Right kidney (tissue), 1 donor: ENCODE data around the gene ABCA6.
A peak's percentile ranks its signal among the peaks of the same experiment; 100 is the strongest.
"Not testable (repeated sequence)": the region's sequence is repeated elsewhere in the genome, so short reads cannot be mapped to it uniquely, and the experiment has no call there.

Experiments
- DNase-seq: peaks from one replicate; pipeline ENCODE4 v3.0.0-alpha.2; 2016

Gene ABCA6

DNA sequence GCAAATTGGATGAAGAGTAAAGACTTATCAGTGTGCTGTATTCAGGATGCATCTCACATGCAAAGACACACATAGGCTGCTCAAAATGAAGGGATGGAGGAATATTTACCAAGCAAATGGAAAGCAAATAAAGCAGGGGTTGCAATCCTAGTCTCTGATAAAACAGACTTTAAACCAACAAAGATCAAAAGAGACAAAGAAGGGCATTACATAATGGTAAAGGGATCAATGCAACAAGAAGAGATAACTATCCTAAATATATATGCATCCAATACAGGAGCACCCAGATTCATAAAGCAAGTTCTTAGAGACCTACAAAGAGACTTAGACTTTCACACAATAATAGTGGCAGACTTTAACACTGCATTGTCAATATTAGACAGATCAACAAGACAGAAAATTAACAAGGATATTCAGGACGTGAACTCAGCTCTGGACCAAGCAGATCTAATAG, 68.9 kb downstream of the ABCA6 start:
- not testable (repeated sequence) for DNase-seq

DNA sequence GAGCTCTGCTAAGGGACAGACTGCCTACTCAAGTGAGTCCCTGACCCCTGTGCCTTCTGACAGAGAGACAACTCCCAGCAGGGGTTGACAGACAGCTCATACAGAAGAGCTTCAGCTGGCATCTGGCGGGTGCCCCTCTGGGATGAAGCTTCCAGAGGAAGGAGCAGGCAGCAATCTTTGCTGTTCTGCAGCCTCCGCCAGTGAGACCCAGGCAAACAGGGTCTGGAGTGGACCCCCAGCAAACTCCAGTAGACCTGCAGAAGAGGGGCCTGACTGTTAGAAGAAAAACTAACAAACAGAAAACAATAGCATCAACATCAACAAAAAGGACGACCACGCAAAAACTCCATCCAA, 70.5 kb downstream of the ABCA6 start:
- not testable (repeated sequence) for DNase-seq

DNA sequence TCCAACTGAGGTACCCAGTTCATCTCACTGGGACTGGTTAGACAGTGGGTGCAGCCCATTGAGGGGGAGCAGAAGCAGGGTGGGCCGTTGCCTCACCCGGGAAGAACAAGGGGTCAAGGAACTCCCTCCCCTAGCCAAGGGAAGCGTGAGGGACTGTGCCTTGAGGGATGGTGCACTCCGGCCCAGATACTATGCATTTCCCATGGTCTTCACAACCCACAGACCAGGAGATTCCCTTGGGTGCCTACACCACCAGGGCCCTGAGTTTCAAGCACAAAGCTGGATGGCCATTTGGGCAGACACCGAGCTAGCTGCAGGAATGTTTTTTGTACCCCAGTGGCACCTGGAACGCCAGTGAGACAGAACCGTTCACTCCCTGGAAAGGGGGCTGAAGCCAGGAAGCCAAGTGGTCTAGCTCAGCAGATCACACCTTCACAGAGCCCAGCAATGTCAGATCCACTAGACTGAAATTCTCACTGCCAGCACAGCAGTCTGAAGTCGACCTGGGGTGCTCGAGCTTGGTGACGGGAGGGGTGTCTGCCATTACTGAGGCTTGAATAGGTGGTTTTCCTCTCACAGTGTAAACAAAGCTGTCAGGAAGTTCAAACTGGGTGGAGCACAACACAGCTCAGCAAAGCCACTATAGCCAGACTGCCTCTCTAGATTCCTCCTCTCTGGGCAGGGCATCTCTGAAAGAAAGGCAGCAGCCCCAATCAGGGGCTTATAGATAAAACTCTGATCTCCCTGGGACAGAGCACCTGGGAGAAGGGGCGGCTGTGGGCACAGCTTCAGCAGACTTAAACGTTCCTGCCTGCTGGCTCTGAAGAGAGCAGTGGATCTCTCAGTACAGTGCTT, 71.1 kb downstream of the ABCA6 start:
- not testable (repeated sequence) for DNase-seq

DNA sequence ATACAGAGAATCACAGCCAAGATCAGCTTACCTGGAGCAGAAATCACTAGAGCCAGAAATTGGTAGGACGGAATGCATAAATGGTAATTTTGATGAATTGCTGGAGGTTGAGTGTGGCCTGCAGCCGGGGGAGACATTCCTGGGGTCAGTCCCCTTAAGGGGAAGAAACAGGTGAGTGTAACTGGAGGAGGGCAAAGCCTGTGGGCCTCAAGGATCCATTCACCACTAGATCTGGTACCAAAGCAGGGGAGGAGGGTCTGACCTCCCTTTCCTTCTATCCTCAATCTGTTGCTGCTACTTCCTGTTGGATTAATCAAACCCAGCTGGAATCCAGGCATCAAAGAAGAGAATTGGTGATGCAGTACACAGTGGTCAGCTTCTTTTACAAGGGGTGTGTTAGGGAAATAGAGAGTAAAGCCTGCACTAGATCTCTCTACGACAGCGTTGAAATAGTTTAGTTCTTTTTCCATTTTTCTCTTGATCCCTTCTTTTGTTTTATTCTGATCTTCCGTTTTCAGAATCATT, 72.4 kb downstream of the ABCA6 start:
- no peak for DNase-seq

DNA sequence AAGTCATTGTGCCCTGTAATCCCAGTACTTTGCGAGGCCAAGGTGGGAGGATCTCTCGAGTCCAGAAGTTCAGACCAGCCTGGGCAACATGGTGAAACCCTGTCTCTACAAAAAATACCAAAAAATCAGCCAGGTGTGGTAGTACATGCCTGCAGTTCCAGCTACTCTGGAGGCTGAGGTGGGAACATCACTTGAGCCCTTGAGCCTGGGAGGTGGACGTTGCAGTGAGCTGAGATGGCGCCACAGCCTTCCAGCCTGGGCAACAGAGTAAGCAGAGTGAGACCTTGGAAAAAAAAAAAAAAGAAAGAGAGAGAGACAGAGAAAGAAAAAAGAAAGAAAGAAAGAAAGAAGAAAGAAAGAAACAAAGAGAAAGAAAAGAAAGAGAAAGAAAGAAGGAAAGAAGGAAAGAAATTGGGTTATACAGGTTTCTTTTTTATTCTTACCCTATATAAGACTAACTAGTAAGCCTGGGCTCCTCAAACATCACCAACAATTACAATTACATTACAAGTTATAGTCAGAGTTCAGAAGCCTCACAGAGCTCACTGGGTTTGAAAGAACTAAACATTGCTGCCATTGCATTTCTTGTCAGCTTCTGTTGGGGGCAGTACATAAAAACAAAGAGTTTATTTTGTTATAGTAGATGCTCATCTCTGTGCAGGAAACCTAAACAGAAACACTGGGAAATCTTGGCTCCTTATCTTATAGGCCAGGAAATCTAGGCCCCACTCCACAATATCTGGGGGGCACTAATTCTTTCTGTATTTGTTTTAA, 74.2 kb downstream of the ABCA6 start:
- no peak for DNase-seq

DNA sequence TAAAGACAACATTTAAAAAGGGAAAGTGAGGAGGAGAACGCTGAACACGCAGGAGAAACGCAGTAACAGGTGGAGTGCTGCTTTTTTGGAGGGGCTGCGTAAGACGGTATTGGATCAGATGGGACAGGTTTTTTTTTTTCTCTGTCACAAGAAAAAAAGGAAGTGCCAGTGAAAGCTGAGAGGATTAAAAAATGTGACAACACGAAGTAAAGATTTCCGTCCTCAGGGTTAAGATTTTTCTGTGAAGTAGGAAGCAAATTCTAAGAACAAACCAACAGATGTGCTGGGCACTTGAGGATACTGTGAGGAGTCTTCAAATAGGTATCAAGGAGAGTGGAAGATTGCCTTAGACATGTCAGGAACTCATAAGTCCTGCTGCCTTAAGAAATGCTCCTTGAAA, 75.2 kb downstream of the ABCA6 start:
- DNase-seq, result no peak

DNA sequence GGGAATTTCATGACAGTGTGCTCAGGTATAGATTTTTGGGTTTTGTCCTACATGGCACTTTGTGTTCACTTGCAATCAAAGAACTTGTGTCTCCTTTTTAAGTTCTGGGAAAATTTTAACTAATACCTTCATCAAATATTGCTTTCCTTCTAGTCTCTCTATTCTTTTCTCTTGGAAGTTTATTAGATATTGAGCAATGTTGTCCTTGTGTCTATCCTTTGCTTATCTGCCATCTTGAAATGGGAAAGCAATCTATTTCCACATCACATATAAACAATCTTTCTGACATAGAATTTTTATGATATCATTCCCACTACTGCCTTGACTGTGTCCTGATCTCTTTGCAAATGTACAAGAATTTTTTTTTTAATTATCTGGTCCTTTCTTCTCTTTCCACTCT, 76.6 kb downstream of the ABCA6 start:
- no peak for DNase-seq

DNA sequence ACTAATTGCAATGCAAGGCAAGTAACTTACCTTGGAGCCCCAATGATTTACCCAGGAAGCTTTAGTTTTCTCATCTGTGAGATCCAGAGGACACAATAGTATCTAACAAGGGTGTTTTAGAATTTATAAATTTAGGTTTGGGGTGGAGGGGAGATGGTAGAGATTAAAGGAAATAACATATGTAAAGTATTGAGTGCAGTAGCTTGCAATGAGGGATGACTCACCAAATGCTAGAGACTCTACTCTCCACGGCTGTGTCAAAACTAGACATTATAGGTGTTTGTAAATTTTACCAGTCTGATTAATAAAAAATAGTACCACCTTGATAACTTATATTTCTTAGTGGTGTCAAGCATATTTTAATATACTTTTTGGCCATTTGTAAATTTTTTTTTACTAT, 77.2 kb downstream of the ABCA6 start:
- DNase-seq, result no peak

DNA sequence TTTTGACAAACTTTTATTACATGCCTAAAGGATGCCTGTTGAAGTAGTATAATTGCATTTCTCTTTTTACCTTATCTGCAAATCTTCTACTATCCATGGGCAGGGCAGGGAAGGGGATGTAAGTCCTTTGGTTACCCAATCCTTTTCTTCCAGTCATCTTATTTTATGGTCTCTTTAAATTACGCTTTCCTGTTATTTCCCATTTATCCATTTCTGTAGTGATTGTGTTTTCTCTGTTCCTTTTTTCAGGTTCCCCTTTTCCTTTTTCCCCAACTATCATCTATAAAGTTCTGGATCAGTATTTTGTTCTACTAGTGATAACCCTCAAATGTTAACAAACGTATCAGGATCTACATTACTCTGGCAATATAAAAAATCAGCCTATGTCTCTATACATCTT, 77.7 kb downstream of the ABCA6 start:
- no peak for DNase-seq

DNA sequence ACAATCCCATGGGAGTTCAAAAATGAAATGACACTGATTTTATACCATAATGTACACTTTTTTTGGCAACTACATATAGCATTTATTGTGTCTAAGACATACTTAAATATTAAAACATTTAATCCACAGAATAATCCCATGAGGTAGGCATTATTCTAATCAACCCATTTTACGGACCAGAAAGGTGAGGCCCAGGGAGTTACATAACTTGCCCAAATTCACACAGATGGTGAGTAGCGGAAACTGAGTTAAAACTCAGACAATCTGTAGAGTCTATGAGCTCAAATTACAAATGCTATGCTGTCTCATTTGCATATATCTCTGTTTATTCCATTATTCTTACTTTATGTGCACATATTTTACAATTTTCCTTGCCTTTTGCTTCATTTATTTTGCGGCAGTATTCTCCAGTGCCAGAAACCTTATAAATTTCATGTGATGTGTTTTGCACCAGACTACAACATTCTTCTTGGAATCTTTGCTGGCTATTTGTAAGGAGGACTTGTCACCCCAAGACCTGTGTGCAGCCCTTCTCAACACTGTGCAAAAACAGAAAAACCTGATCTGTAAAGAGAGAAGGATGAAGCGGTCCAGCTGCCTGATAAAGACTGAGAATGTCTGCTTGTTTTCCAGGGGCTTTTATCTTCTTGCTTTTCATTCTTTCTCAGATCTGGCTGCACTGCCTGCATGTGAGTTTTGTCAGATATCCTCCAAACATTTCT, 78.7 kb downstream of the ABCA6 start:
- peak; percentile 34 for DNase-seq

DNA sequence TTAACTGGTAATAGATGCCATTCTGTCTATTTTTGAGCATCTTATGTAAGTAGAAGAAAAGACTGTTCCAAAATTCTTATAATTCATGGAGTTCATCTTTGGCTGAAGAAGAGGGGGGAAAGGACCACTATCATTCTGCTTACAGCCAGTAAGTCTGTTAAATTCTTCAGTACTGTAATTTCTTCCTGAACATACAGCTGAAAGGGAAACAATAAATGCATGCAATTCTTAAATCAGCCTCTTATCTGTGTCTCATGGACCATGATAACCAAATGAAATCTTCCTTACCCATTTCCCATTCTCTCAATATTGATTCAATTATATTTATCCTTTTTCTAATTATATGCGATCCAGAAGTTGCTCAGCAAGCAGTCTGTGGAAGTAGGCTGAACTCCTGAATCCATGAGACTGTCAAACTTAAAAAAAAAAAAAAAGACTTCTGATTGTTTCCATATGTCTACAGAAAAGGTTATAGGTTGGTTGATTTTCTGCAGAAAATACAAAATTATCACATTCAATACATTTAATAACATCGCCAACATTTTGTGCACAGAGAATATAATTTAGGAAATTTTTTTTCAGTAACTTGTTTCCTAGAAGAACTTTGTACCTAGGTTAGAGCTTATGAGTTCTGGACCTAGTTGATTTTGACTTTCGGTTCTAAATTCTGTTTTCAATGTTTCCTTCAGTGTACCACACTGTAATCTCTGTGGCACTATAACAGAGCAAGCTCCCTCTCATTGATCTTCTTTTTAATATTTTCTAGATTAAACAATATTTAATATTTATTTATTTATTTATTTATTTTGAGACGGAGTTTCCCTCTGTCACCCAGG, 79.8 kb downstream of the ABCA6 start:
- DNase-seq, result peak; percentile 20

DNA sequence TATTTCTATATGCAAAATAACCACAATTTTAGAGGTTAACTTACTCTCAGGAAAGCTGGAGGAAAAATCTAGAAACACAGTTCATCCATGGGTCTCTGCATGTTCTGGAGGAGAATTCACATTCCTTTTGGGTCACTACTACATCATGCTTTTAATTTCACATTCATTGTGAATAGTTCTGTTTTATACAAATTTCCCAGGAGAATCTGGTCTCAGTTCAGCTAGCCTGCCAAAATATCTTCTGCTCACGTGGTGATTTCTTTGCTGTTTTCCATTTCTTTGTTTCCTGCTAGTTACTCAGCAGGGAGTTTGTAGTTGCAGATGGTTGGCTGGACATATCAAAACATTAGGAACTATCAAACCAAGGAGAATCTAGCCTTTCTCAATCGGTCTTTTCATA, 80.9 kb downstream of the ABCA6 start, which contains the start of gene ABCA9:
TSS of gene ABCA9 (minus strand) at position 106 of the 400 bp plus-strand sequence. CDS start 9,801 bp downstream, outside the sequence.
- peak; percentile 45 for DNase-seq

DNA sequence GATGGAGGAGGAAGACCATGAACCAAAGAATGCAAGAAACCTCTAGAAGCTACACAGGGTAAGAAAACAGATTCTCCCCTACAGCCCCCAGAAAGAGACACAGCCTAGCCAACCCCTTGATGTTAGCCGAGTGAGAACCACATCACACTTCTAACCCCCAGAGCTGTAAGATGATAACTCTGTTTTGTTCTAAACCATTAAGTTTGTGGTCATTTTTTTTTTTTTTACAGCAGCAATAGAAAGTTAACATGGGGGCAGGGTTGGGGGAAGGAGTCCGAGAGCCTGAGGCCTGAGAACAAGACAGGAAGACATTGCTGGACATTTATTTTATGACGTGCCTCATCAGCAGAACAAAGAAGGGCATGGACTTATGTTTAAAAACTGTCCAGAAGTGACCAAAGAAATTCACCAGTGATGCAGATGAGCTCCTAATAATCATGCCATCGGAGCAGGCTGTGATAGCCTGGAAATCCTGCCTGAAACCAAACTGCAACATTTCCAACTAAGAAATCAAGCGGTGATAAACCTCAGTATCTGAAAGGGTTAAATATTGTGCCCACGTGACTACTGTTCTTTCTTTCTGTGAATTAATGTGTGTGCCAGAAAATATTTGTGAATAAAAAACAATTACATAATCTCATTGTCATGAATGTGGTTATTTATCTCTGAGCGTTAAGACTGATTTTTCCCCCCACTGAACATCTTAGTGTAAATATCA, 82.1 kb downstream of the ABCA6 start:
- peak; percentile 37 for DNase-seq

DNA sequence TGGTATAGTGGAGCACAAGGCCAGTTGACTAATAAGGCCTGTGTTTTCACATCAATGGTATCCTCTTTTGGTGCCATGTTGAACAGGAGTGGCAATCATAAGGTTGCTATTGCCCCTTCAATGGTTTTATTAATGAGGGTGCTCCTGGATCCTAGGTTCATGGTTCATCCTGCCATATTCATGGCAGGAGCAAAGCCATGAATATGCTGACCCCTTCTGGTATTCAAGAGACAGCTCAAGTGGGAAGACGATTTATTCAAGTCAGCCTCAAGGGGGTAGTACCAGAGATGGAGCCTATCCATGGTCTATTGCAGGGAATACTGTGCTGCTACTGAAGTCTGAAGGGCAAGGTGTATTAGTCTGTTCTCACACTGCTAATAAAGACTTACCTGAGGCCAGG, 83.5 kb downstream of the ABCA6 start:
- DNase-seq, result no peak

DNA sequence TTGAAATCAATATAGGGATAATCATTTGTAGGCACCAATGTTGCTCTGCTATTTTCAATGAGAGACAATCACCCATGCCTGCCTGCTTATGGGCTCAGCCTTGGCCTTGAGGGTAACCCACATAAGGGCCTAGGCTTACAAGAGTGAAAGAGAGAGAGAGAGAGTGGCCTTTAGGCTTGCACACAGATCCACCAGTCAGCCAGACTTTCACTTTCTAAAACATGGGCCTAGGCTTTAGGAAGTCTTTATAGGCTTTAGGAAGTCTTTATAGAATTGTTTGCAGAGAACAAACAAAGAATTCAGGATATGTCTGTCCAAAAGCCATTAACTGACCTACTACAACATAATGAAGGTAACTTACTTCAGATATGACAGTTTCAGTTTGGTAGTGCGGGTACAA, 84.4 kb downstream of the ABCA6 start:
- DNase-seq, result no peak

DNA sequence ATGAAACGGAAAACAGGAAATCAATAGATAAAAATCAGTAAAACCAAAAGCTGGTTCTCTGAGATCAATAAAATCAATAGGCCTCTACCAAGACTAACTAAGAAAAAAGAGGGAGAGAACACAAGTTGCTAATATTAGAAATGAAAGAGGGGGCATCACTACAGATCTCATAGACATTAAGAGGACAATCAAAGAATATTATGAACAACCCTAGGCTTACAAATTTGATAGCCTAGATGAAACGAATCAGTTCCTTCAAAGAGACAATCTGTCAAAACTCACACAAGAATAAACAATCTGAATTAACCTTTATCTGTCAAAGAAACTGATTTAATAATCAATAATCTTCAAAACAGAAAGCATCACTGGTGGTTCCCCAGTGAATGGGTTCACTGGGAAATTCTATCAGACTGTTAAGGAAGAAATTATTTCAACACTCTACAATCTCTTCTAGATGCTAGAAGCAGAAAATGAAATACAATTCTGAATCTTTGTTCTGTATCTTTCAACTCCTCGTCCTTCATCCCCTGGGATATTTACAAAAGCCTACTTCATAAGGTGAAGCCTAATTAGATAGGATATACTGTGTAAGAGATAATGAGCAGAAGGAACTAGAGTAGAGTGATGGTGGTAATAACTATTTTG, 85.4 kb downstream of the ABCA6 start:
- DNase-seq, result no peak

DNA sequence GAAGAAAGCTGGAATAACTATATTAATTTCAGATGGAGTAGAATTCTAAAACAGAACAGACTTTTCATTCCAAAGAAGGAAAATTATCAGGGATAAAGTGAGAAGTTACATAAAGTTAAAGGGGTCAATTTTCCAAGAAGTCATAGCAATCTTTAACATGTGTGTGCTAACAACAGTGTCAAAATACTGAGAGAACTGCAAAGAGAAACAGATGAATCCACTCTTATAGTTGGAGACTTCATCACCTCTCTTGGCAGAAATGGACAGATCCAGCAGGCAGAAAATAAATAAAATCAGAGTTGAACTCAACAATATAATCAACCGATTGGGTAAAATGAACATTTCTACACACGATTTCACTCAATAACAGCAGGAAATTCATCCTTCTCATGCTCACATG, 86.4 kb downstream of the ABCA6 start:
- DNase-seq, result no peak

DNA sequence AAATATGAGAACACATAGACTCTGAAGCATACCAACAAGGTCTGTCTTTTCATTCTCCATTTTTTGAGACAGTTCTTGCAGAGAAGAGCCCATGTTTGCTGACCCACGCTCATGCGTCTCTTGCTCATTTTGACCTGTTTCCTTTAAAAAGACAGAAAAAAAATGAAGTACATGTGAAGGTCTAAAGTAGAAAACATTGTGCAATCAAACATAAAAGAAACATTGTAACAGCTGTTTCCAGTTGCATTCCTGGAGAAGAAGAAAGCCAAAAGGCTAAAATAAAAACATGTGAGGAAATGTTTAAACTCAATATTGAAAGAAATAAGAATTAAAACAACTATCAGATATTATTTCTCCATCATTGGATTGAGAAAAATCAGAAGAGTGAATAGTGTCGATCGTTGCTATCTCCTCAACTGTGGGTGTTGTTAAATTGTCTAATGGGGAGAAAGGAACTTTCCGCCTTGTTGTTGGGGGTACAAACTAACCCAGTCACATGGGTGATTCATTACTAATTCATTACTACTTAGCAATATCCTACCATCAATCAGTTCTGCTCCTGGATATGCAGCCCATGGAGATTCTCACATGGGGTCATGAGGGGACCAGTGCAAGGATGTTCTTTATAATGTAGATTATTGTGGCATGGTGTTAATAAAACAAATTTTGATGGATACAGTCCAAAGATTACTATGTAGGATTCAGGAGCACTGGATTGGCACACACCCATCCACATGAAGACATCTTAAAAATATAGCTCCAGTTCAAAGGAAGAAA, 90.5 kb downstream of the ABCA6 start:
- no peak for DNase-seq

DNA sequence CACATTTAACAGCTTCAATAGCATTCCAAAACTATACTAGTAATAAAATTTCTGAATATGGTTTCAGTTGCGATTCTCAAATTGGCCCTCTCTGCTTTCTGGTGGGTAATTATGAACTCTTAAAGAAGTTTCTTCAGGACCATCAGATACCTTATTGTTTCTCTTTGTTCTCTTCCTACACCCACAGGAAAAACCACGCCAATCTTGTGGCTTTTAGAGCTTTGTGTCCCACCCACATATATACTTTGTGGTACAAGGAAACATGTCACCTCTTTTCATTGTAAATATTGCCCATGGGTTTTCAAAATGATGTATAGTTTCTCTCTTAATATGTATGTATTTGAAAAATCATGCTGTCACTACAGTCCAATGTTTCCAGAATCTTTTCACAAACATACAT, 93.1 kb downstream of the ABCA6 start:
- no peak for DNase-seq
